ENCODE data around the gene SDF2L1. TPM values are rescaled to one million over a fixed set of nuclear protein-coding genes. Genes with fewer than 3 reads are reported as not detected.

SDF2L1 gene
- total RNA-seq, 1 donor from 2014 or later = 23.2 TPM

- TF ChIP-seq CTCF (IDR thresholded peaks at IDR 0.05) = no peak
- no peak overlapping the region for H3K27ac Mint-ChIP-seq (ENCODE audit: unreplicated experiment)
- peaks cover 15% of the 10 kb centered on the region for H3K4me1 Mint-ChIP-seq (ENCODE audit: unreplicated experiment)
- no peaks in the 10 kb centered on the region for H3K27me3 Mint-ChIP-seq (ENCODE audit: unreplicated experiment)
- H3K4me3 Mint-ChIP-seq (ENCODE audit: unreplicated experiment) = no peak overlapping the region
- no peaks in the 10 kb centered on the region for H3K9me3 Mint-ChIP-seq (ENCODE audit: unreplicated experiment)
- DNase-seq (ENCODE audit: extremely low spot score, unreplicated experiment) = no peak
- peaks cover 3% of the 10 kb centered on the region for H3K36me3 Mint-ChIP-seq (ENCODE audit: unreplicated experiment)
Observed at GRCh38 chr22:21650280-21650679, 8.2 kb downstream of the SDF2L1 start.

GRCh38 chr22:21650823-21651520, 8.9 kb downstream of the SDF2L1 start:
- Mint-ChIP-seq H3K27me3 (ENCODE audit: unreplicated experiment) (no peaks in the 10 kb centered on the region), H3K4me1 (ENCODE audit: unreplicated experiment) (peaks cover 15% of the 10 kb centered on the region), H3K4me3 (ENCODE audit: unreplicated experiment) (peak overlapping the region; percentile 90), H3K27ac (ENCODE audit: unreplicated experiment) (peak overlapping the region; percentile 79), H3K36me3 (ENCODE audit: unreplicated experiment) (peaks cover 3% of the 10 kb centered on the region), H3K9me3 (ENCODE audit: unreplicated experiment) (no peaks in the 10 kb centered on the region)
- no peak for TF ChIP-seq CTCF (IDR thresholded peaks at IDR 0.05)
- DNase-seq (ENCODE audit: extremely low spot score, unreplicated experiment) = no peak

GRCh38 chr22:21651521-21652009, 9.5 kb downstream of the SDF2L1 start:
- peak overlapping the region; percentile 90 for H3K4me3 Mint-ChIP-seq (ENCODE audit: unreplicated experiment)
- peaks cover 15% of the 10 kb centered on the region for H3K4me1 Mint-ChIP-seq (ENCODE audit: unreplicated experiment)
- no peaks in the 10 kb centered on the region for H3K27me3 Mint-ChIP-seq (ENCODE audit: unreplicated experiment)
- no peaks in the 10 kb centered on the region for H3K9me3 Mint-ChIP-seq (ENCODE audit: unreplicated experiment)
- H3K27ac Mint-ChIP-seq (ENCODE audit: unreplicated experiment) = peak overlapping the region; percentile 79
- no peaks in the 10 kb centered on the region for H3K36me3 Mint-ChIP-seq (ENCODE audit: unreplicated experiment)
- no peak for DNase-seq (ENCODE audit: extremely low spot score, unreplicated experiment)
- TF ChIP-seq CTCF (IDR thresholded peaks at IDR 0.05) = no peak

- DNase-seq (ENCODE audit: extremely low spot score, unreplicated experiment) = peak; percentile 96
- peak overlapping the region; percentile 90 for H3K4me3 Mint-ChIP-seq (ENCODE audit: unreplicated experiment)
- H3K27ac Mint-ChIP-seq (ENCODE audit: unreplicated experiment) = peak overlapping the region; percentile 79
- no peaks in the 10 kb centered on the region for H3K27me3 Mint-ChIP-seq (ENCODE audit: unreplicated experiment)
- H3K4me1 Mint-ChIP-seq (ENCODE audit: unreplicated experiment) = peaks cover 18% of the 10 kb centered on the region
- H3K9me3 Mint-ChIP-seq (ENCODE audit: unreplicated experiment) = no peaks in the 10 kb centered on the region
- H3K36me3 Mint-ChIP-seq (ENCODE audit: unreplicated experiment) = no peaks in the 10 kb centered on the region
- TF ChIP-seq CTCF (IDR thresholded peaks at IDR 0.05) = no peak
Observed at GRCh38 chr22:21652010-21652546, 10.0 kb downstream of the SDF2L1 start.

Measured in osteocyte (in vitro differentiated cells).